GM21367 (cell line): Measurements from ENCODE around the gene PUM1.
"Not testable (repeated sequence)": the region's sequence is repeated elsewhere in the genome, so short reads cannot be mapped to it uniquely, and the experiment has no call there.

Experiments
- ATAC-seq: cut with Tn5 transposase; IDR thresholded peaks from one replicate; pipeline ENCODE4 v1.9.1; 2021; ENCODE audit not compliant: unreplicated experiment

Gene PUM1

DNA sequence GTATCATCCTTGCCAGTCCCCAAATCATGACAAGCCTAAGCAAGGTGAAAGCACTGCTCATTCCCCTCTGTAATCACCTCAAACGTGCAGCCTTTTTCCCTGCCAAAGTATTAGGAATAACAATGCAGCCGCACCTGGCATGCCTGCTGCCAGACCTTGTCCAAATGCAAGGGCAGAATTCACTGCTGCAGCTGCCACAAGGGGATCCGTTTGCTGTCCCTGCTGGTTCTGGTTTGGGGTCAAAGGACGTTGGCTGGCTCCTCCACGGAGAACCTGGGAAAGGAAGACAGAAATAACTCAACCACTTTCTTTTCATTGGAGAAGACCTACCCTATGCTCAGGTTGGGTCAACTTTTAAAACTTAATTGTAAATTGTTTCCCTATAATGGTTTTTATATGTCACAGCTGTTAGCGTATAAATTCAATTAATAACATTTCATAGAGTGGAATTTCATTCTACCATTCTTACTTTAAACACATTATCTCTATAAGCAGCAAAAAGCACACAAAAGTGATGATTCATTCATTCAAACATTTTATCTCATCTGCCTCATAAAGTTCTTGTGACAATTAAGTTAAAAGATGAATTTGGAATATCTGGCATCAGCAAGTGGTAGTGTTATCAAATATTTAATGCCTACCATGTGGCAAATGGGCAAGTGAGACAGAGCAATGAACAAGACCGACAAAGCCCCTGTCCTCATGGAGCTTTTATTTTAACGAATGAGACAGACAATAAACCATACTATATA, 97.1 kb downstream of the PUM1 start:
- ATAC-seq: no peak

DNA sequence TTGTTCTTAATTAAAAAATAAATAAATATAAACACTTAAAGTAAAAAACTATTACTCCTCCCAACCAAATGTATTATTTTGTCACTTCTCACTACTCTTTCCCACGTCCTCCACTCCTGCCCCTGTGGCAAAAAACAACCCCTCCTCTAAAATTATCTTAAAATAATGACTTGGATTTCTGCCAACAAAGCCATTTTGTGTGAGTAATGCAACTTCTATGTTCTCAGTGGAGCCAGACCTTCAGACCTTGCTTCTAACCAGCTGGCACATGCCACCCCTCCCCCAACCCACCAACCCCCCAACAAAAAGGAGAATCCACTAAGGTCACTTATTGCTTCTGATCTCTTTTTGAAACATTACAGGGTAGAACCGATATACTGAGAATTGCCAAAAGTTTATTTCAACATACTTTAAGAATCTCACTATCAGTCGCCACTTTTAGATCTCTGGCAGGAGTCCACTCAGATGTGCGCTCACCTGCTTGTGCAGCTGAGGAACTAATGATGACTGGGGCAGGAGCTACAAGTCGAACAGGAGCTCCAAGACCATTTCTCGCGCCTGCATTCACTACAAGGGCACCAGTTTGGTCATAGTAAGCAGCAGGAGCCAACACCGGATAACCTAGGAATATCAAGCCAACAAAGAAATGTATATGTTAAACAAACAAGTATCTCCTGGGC, 98.7 kb downstream of the PUM1 start:
- ATAC-seq: no peak

DNA sequence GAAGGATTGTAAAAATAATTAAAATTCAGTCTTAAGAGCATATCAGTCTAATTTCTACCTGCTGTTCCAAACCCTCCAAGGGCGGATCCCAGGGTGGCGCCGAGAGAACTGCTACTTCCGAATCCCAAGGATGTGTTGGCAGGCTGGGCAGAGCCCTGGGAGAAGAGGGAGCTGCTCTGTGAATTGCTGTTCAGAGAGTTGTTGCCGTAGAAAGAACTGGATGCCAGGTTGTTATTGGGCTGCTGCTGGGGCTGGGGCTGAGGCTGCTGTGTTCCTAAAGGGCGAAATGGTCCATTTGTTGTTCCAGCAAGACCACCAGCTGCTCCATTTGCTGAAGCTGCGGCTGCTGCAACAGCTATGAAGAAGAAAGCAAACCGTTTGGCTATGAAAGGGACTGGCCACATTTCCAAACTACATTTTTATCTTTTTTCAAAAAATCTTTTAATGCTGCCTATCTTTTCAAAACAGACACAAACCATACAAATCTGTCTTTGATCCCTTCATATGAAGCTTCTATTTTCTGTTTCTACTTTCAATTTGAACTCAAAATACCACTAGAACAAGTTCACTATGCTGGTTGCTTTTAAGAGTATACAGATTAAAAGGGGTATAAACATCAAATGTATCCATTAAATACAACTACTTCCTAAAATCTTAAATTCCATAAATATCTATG, 99.5 kb downstream of the PUM1 start:
- no peak for ATAC-seq

DNA sequence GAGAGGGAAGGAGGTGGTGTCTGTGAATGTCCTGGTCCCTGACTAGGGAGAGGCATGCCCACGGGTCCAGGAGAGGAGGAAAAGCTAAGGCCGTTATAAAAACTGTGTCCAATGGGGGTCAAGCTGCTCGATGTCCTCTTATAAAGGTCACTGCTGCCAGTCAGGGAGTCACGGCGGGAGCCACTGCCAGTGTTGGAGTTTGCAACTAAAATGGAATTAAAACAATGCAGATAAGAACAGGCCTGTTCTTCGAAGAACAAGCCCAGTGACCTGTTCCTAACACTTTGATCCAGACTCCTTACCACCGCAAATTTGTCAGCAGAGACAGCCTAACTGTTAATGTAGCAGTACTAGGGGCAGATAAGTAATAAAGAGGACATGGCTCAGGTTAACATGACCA, 100.8 kb downstream of the PUM1 start:
- ATAC-seq: no peak

DNA sequence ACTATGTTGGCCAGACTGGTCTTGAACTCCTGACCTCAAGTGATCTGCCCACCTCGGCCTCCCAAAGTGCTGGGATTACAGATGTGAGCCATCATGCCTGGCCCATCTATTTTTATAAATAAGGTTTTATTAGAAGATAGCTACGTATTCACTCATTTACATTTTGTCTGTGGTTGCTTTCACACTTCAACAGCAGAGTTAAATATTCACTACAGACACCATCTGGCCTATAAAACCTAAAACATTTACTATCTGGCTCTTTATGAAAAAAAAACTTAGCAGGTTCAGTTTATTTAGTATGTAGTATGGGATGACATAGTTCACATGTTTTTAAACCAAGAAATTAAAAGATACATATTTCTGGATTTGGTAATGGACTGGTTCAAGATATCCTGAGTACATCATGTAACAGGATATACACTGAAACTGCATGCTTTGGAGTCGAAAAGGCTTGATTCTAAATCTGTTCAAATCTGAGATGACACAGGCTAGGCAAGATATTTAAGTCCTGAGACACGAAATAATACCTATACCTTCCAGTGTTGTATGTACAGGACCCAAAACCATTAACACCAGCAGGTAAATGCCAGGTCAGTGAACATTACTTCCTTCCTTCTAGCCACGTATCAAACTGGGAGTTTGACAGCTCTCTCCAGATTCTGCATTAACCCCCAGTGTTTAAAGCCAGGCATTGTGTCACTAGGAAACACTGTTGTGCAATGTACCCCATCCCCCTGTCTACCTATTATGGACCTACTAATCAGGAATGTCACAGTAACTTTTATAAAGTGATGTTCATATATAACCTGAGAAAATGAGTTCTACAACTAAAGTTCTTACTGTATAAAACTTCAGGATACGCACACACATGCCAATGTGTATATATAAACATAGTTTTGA, 102.7 kb downstream of the PUM1 start:
- ATAC-seq: no peak

DNA sequence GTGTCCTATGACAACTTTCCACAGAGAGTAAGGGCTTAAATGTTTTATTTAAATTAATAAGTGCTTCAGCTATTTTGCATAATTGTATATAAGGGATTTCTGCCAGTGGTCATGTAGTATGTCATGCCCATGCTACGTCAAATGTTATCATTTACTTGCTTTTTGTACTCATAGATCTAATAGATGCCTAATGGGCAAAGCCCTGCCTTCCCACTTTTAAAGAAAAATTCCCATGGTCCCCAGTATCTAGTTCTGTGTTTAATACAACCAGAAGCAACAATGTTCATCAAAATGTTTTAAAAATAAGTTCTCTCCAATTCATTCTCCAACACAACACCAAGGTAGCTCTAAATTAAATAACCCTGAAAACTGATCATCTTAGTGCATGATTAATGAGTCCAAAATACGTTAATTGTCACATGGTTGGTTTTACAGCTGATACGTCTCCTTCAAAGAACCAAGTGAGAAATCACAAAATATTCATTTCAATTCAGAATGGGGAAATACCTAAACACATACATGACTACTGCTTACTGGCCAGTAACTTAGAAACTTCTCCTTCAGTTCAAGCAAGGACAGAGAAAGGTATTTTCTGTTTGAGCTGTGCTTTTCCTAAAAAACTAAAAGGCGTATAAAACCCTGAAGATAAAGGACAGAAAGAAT, 107.8 kb downstream of the PUM1 start:
- ATAC-seq: no peak

DNA sequence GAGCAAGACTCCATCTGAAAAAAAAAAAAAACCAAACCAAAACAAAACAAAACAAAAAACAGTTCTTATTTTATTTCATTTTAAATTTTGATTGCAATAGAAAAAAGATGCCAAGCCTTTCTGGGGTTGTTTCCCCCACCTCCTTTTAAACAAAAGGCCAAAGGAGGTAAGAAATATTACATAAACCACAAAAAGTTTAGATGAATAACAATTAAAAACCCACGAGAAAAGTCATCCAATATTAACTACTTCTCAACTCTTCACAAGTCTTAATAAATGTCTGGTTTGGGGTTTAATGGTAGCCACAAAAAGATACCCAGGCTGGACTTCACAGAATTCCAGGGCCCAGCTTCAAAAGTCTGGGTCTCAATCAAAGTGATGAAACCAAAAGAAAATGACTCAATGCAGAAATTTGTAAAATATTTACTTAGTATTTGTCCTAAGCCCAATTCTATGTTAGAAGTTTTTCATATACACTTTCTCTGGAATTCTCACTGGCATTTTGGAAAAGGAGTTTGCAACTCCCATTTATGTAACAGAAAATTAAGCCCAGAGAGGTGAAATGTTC, 110.0 kb downstream of the PUM1 start:
- no peak for ATAC-seq

DNA sequence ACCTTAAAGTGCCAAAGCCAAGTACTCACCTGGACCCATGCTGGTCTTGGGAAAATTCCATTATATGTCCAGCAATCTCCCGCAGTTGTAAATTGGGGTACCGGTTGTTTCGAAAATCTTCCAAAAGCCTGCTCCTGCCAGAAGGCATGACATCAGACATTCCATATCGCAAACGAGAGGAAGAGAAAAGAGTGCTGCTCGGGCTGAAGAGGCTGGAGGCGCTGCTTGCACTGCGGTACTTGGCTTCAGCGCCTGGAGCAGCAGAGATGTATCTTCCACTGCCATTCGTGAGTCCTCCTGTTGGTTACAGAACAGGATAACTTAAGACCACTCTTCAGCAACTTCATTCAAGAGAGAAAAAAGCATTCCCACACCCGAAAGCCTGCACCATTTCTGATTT, 111.8 kb downstream of the PUM1 start:
- ATAC-seq: no peak

DNA sequence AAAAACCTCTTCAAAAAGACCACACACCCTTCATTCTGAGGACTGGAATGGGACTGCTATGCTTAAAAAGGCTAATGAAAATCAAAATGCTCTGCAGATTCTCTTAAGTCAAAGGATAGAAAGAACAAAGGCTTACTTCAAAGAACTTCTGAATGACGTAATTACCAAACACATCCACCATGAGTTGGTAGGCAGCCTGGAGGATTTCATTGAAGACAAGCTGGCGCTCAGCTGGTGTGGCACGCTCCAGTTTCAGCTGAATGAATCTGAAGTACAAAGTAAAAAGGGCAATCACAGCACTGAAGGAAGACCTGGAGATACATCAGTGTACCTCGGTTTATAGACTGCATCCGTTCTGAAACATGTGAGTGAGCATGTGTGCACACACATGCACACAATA, 113.4 kb downstream of the PUM1 start:
- no peak for ATAC-seq

DNA sequence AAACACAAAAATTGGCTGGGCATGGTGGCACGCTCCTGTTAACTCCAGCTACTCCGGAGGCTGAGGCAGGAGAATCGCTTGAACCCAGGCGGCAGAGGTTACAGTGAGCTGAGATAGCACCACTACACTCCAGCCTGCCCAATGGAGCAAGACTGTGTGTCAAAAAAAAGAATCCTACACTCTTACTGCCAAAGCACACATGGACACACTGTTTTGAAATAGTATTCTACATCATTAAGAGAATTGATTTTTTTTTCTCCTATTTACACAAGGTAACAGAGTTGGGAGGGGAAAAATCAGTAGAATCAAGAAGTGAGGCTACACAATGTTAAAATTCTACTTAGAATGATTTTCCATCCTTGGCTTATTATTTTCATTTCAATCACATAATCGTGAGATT, 114.8 kb downstream of the PUM1 start:
- ATAC-seq: no peak

DNA sequence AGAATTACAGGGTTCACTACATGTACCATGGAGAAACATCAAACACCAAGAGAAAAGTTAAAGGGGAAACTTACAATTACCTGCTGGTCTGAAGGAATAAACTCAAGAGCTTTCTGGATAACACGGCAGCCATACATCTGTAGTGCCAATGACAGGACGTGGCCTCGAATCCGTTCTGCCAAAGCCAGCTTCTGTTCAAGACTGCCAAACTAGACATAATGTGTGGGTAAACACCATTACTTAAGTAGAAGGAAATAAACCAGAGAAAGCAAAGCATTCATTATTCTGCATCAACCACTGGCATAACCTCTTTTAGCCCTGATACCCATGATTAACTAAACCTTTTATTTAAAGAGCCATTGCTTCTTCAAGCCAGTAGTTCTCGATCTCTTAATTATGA, 115.5 kb downstream of the PUM1 start:
- ATAC-seq: no peak

DNA sequence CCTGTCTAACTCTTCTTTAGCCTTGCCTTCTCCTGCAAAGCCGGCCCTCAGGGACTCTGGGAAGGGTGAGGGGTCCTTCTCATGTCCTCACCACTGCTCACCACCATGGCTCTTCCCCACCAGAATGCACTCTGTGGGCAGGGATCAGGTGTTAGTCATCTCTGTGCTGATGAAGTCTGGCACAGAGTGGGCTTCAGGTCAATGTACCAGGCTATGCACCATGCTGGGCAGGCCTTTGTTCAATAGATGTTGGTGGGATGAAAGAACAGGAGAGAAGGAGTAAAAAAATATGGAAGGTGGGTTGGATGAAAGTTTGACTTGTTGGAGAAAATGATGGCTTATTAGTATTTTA, 116.1 kb downstream of the PUM1 start:
- not testable (repeated sequence) for ATAC-seq

DNA sequence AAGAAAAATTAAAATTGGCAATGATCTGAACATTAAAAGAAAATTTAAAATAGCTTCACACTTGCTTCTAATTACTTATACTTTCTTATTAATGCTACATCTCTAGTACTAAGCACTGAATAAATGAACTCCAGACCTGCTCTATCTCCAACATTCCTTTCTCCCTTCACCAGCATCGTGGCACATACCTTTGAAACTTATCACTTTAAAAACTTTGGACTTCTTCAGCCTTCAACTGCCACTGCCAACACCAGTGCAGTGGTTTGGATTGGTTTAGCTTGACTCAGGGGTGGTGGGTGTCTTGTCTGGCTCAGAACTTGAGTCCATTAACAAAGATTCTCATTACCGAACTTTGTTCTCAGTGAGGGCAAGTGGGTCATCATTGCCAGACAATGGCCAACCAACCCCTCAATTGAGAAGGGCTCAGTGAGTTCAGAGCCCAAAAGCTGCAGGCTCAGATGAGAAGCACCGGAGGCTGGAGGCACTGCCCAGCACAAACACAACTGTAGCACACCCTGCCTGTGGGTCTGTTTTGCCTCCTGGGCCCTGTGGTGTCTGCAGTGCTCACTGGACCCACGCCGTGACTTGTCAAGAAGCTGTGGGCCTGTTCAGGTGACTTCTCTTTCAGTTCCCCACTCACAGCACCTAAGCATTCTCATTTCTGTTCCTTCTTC, 116.6 kb downstream of the PUM1 start:
- not testable (repeated sequence) for ATAC-seq

DNA sequence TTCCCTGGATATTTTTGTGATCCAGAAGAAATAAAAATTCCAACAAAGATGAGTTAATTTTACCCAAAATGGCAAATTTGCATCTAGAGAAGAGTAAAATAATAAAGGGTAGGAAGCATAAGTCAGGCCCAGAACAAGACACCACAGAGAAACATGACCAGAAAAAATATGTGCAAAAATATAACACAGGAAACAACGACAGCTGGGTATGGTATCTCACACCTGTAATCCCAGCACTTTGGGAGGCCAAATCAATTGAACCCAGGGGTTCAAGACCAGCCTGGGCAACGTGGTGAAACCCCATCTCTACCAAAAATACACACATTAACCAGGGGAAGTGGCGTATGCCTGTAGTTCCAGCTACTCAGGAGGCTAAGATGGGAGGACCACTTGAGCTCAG, 117.2 kb downstream of the PUM1 start:
- ATAC-seq: no peak

DNA sequence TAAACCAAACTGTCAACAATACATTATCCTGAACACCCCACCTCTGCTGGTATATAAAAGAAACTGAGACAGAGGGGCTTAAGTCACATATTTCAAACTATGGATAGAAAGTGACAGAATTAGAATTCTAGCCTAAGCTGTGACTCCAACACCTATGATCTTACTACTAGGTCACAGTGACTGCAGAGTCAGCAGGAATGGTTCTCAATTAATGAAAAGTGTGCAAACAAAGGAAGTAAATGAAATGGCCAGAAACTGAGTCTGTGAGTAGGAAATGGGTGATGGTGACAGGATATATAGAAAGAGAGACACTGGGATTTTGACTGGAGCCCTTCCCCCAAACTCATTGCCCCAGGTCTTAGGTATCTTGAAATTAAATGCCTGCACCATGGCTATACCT, 118.3 kb downstream of the PUM1 start:
- no peak for ATAC-seq

DNA sequence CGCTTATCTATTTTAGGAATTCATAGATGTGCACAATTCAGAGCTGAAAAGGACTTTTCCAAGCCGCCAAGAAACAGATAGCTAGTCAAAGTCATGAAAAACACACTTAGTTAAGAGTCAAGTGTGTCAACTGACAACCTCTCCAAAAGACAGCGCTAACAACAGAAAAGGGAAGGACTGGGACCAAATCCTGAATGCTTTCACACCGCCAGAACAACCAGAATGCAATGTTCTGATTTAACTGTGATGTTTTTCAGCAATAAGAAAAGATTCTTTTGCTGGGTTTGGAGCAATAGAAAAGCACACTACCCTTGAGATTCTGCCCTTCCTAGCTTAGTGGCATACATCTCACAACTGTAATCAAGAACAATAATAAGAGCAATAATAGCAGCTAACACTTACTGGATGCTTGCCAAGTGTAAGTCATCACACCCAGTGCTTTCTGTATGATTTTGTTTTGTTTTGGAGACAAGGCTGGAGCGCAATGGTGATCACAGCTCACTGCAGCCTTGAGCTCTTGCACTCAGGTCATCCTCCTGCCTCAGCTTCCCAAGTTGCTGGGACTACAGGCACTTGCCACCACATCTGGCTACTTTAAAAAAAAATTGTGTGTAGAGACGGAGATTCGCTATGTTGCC, 123.1 kb downstream of the PUM1 start:
- ATAC-seq: no peak

DNA sequence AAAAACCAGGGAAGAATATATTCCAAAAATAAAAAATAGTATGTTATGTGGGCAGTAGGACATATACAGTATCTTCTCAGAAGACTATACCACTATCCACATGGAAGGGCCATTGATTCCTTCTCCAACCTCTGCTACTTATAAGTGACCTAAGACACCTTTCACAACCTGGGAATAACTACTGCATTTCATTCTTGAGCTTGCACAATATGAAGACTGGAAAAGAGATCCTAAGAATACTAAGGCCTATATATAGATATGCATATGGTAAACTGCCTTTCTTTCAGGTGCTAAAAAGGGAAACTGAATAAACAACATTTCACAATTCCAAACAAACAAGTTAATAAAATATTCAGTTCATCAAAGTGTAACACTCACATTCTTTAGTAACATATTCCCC, 125.0 kb downstream of the PUM1 start:
- no peak for ATAC-seq

DNA sequence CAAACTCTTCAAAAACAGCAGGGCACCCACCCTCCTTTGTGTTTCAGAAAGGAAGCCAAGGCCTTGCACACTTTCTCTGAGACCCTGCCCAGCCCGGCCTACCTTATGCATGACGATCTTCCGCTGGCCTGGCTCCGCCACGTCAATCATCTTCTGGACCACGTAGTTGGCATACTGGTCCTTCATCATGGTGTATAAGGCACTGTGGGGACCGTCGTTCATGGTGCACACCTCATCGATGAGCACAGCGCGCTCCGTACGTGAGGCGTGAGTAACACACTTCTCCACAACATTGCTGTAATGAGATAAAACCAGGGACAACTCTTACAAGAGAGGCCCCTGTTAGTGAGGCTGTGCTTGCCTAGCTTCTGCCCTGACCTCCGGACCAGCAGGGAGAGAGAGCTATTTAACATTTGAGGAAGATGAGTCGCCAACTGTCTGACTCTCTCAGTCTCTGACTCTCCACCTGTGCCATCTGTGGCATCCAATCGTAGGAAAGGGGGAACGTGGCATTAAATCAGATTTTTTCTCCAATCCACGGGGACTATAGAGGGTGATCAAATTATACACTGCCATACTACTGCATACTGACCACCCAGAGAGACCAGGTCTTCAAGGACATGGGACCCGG, 128.9 kb downstream of the PUM1 start:
- no peak for ATAC-seq

DNA sequence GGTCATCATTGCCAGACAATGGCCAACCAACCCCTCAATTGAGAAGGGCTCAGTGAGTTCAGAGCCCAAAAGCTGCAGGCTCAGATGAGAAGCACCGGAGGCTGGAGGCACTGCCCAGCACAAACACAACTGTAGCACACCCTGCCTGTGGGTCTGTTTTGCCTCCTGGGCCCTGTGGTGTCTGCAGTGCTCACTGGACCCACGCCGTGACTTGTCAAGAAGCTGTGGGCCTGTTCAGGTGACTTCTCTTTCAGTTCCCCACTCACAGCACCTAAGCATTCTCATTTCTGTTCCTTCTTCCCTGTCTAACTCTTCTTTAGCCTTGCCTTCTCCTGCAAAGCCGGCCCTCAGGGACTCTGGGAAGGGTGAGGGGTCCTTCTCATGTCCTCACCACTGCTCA, 129.8 kb downstream of the PUM1 start:
- not testable (repeated sequence) for ATAC-seq
